ENCODE data around the gene ZNF185.
"Not testable (repeated sequence)": the region's sequence is repeated elsewhere in the genome, so short reads cannot be mapped to it uniquely, and the experiment has no call there.

ZNF185 gene

GRCh38 chrX:152905081-152905420 lies 7.2 kb downstream of the ZNF185 start:
- no peak for TF ChIP-seq CTCF (IDR thresholded peaks at IDR 0.05)
- H3K27ac ChIP-seq, result no peak overlapping the region
- no peak for DNase-seq (ENCODE audit: low spot score)
- H3K4me3 ChIP-seq, result no peak overlapping the region

GRCh38 chrX:152907084-152907651 lies 9.3 kb downstream of the ZNF185 start:
- Histone ChIP-seq H3K4me3 (no peak overlapping the region), H3K27ac (no peak overlapping the region)
- no peak for TF ChIP-seq CTCF (IDR thresholded peaks at IDR 0.05)
- DNase-seq (ENCODE audit: low spot score), result no peak

- no peak for TF ChIP-seq CTCF (IDR thresholded peaks at IDR 0.05)
- Histone ChIP-seq H3K4me3 (no peak overlapping the region), H3K27ac (no peak overlapping the region)
- DNase-seq (ENCODE audit: low spot score), result no peak
Measured at GRCh38 chrX:152908486-152908885, 10.6 kb downstream of the ZNF185 start.

- not testable (repeated sequence) for H3K27ac ChIP-seq
Measured at GRCh38 chrX:152910018-152910417, 12.2 kb downstream of the ZNF185 start.

GRCh38 chrX:152912106-152912505 lies 14.2 kb downstream of the ZNF185 start:
- no peak for DNase-seq (ENCODE audit: low spot score)
- Histone ChIP-seq H3K4me3 (no peak overlapping the region), H3K27ac (no peak overlapping the region)
- TF ChIP-seq CTCF (IDR thresholded peaks at IDR 0.05), result no peak

More at GRCh38 chrX:152910018-152910417, 12.2 kb downstream of the ZNF185 start:
- not testable (repeated sequence) for H3K4me3 ChIP-seq; DNase-seq (ENCODE audit: low spot score)

GRCh38 chrX:152912641-152913040 lies 14.8 kb downstream of the ZNF185 start:
- no peak for DNase-seq (ENCODE audit: low spot score)
- TF ChIP-seq CTCF (IDR thresholded peaks at IDR 0.05), result no peak
- H3K27ac ChIP-seq, result no peak overlapping the region
- H3K4me3 ChIP-seq, result no peak overlapping the region

- DNase-seq (ENCODE audit: low spot score), result no peak
Measured at GRCh38 chrX:152913346-152913745, 15.5 kb downstream of the ZNF185 start.

More at GRCh38 chrX:152913346-152913745, 15.5 kb downstream of the ZNF185 start:
- no peak overlapping the region for H3K4me3 ChIP-seq
- no peak overlapping the region for H3K27ac ChIP-seq
- TF ChIP-seq CTCF (IDR thresholded peaks at IDR 0.05), result no peak
